HUES48 (cell line): ENCODE results near the gene LYVE1.
"Not testable (repeated sequence)": the region's sequence is repeated elsewhere in the genome, so short reads cannot be mapped to it uniquely, and the experiment has no call there.

Experiments
- H3K27ac ChIP-seq: one replicate; pipeline ENCODE4 v1.7.0; 2013; ENCODE audit warnings: low read depth, low read length, inconsistent platforms
- H3K27me3 ChIP-seq: 2 replicates; pipeline ENCODE4 v1.6.1; 2013; ENCODE audit warnings: mild to moderate bottlenecking, low read length; ENCODE audit not compliant: control insufficient read depth, insufficient read depth
- H3K36me3 ChIP-seq: 2 replicates; pipeline ENCODE4 v1.6.1; 2013; ENCODE audit warnings: low read length; ENCODE audit not compliant: control insufficient read depth, insufficient read depth
- H3K4me1 ChIP-seq: 2 replicates; pipeline ENCODE4 v1.6.1; 2013; ENCODE audit warnings: mild to moderate bottlenecking, low read length; ENCODE audit not compliant: control insufficient read depth, insufficient read depth
- H3K4me3 ChIP-seq: 2 replicates; pipeline ENCODE4 v1.5.1; 2013; ENCODE audit warnings: mild to moderate bottlenecking, low read depth, low read length
- H3K9ac ChIP-seq: 2 replicates; pipeline ENCODE4 v1.6.1; 2013; ENCODE audit warnings: mild to moderate bottlenecking, low read depth, low read length, moderate library complexity
- H3K9me3 ChIP-seq: 2 replicates; pipeline ENCODE4 v1.6.1; 2013; ENCODE audit warnings: low read length; ENCODE audit not compliant: control insufficient read depth, insufficient read depth

The LYVE1 gene

GRCh38 chr11:10603721-10604297 is 35.3 kb upstream of the LYVE1 start:
- H3K9ac ChIP-seq: no peak overlapping the region
- H3K9me3 ChIP-seq: no peaks in the 10 kb centered on the region
- H3K4me1 ChIP-seq: peaks cover 10% of the 10 kb centered on the region
- H3K4me3 ChIP-seq: no peak overlapping the region
- H3K27ac ChIP-seq: no peak overlapping the region
- no peaks in the 10 kb centered on the region for H3K27me3 ChIP-seq
- no peaks in the 10 kb centered on the region for H3K36me3 ChIP-seq

- Histone ChIP-seq H3K9ac (no peak overlapping the region), H3K27ac (no peak overlapping the region), H3K4me3 (no peak overlapping the region), H3K9me3 (no peaks in the 10 kb centered on the region), H3K27me3 (no peaks in the 10 kb centered on the region), H3K4me1 (peaks cover 10% of the 10 kb centered on the region), H3K36me3 (no peaks in the 10 kb centered on the region)
Measured at GRCh38 chr11:10602945-10603344, 34.5 kb upstream of the LYVE1 start.

- Histone ChIP-seq H3K27me3 (no peaks in the 10 kb centered on the region), H3K4me1 (peaks cover 10% of the 10 kb centered on the region), H3K9me3 (no peaks in the 10 kb centered on the region), H3K27ac (no peak overlapping the region), H3K36me3 (no peaks in the 10 kb centered on the region), H3K9ac (no peak overlapping the region), H3K4me3 (no peak overlapping the region)
Measured at GRCh38 chr11:10602366-10602765, 33.9 kb upstream of the LYVE1 start.

DNA sequence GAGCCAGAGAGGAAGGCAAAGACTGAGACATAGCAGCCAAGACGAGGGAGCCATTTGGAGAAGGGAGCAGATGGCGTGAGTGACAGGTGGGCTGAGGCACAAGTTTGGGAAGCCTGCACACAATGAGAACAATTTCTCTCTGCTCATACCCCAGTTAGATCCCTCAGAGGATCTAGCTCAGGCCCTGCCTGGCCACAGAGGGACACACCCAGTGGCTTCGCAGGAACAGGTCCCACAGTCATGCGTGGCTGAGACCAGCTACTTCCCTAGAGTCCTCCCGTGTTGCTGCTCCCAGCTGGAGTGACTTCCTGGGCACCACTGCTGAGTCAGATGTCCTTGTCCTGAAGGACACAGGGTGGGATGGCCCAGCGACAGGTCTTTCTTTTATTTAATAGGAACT is 33.4 kb upstream of the LYVE1 start:
- H3K9me3 ChIP-seq: no peaks in the 10 kb centered on the region
- H3K27me3 ChIP-seq: no peaks in the 10 kb centered on the region
- no peak overlapping the region for H3K4me3 ChIP-seq
- no peak overlapping the region for H3K9ac ChIP-seq
- H3K36me3 ChIP-seq: no peaks in the 10 kb centered on the region
- peaks cover 10% of the 10 kb centered on the region for H3K4me1 ChIP-seq
- H3K27ac ChIP-seq: no peak overlapping the region

DNA sequence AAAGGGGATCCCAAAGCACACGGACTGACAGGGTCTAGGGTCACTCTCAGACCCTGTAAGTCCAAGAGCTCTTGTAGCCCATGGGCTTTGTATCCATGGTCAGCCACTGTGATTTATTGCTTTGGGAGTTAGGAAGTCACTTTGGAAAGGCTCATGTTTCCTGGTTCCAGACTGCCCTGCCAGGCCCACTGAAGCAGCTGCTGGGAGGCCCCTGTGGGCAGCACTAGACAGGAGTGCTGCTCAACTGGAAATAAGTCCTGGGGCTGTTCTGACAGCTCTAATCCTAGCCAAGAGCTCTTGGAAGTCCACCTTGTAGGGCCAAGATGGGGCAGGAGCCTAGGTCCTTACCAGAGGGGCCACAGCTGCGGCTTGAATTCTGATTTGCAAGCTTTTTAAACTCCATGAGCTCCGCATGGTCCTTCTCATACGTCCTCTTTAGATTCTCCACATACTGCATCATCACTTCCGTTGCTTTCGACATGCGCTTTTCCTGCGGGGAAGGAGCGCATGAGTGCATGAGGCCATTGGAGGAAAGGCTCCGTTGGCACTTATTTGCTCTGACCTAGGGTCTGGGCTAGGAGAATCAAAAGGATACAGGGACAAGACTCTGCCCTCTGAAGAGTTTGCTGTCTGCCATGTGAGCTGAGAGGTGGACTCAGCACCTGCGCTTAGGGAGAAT is 32.2 kb upstream of the LYVE1 start:
- Histone ChIP-seq H3K9ac (no peak overlapping the region), H3K4me1 (peaks cover 2% of the 10 kb centered on the region; the same call in 1 of the 2 replicates), H3K36me3 (no peaks in the 10 kb centered on the region), H3K27me3 (no peaks in the 10 kb centered on the region), H3K9me3 (no peaks in the 10 kb centered on the region), H3K27ac (no peak overlapping the region), H3K4me3 (no peak overlapping the region)

DNA sequence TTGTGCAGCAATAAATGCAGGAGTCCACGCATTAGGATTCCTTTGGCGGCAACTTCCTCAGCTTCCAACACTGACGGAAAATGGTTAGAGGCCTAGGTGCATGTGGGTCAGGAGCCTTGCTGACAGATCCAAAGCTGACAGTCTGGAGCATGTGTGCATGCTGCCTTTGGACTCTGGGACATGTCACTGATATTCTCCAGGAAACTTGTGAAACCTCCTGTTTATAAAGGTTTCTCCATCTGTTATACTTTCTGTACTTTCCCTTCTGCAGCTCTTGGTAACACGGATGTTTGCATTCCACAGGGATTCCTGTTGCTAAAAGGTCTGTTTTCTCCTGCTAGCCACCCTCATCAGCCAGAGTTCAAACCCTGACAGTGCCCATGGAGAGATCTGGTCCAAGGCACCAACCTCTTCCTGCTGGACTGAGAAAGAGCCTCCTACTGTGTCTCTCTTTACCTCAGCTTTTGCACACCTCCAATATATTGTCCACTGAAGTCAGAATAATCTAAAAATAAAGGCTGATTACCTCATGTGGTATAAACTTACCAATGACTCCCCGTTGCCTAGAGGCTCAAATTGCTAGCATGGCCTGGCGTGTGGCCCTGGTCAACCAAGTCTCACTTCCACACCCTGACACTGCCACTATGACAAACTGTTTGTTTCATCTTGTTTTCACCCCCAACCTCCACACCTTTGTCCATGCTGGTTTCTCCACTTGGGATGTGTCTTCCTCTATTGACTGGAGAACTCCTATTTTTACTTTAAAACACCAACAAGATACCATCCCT is 31.1 kb upstream of the LYVE1 start:
- Histone ChIP-seq H3K4me3 (no peak overlapping the region), H3K36me3 (no peaks in the 10 kb centered on the region), H3K27me3 (no peaks in the 10 kb centered on the region), H3K4me1 (no peaks in the 10 kb centered on the region), H3K9me3 (no peaks in the 10 kb centered on the region), H3K9ac (no peak overlapping the region), H3K27ac (no peak overlapping the region)

- no peaks in the 10 kb centered on the region for H3K27me3 ChIP-seq
- no peak overlapping the region for H3K27ac ChIP-seq
- H3K4me1 ChIP-seq: no peaks in the 10 kb centered on the region
- H3K4me3 ChIP-seq: no peak overlapping the region
- no peaks in the 10 kb centered on the region for H3K9me3 ChIP-seq
- no peak overlapping the region for H3K9ac ChIP-seq
- H3K36me3 ChIP-seq: no peaks in the 10 kb centered on the region
Measured at GRCh38 chr11:10598816-10599215, 30.4 kb upstream of the LYVE1 start.

GRCh38 chr11:10597877-10598351 is 29.4 kb upstream of the LYVE1 start:
- H3K36me3 ChIP-seq: no peaks in the 10 kb centered on the region
- H3K4me1 ChIP-seq: no peaks in the 10 kb centered on the region
- H3K9me3 ChIP-seq: no peaks in the 10 kb centered on the region
- no peaks in the 10 kb centered on the region for H3K27me3 ChIP-seq
- H3K4me3 ChIP-seq: no peak overlapping the region
- H3K27ac ChIP-seq: no peak overlapping the region
- H3K9ac ChIP-seq: no peak overlapping the region

GRCh38 chr11:10595840-10596239 is 27.4 kb upstream of the LYVE1 start:
- not testable (repeated sequence) for H3K27me3 ChIP-seq, H3K9me3 ChIP-seq, H3K27ac ChIP-seq, H3K4me1 ChIP-seq, H3K4me3 ChIP-seq, H3K36me3 ChIP-seq, H3K9ac ChIP-seq

DNA sequence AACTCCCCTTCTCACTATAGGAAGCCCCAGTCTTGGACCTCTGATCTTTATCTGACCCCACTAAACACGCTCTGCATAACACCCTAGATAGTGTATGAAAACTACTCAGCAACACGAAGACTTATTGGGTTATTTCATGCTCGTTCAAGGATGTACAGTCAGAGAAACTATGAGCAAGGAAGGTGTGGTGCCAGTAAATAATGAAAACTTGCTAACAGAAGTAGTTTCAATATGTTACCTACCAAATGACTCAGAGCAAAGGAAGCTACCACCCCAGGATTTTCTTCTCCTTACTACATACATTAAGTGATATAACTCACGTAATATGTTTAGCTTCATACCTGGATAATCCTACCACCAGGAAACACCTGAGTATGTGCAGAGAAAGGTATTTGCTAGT is 25.9 kb upstream of the LYVE1 start:
- H3K36me3 ChIP-seq: no peaks in the 10 kb centered on the region
- H3K27ac ChIP-seq: no peak overlapping the region
- no peaks in the 10 kb centered on the region for H3K9me3 ChIP-seq
- H3K27me3 ChIP-seq: no peaks in the 10 kb centered on the region
- no peak overlapping the region for H3K9ac ChIP-seq
- no peak overlapping the region for H3K4me3 ChIP-seq
- no peaks in the 10 kb centered on the region for H3K4me1 ChIP-seq

DNA sequence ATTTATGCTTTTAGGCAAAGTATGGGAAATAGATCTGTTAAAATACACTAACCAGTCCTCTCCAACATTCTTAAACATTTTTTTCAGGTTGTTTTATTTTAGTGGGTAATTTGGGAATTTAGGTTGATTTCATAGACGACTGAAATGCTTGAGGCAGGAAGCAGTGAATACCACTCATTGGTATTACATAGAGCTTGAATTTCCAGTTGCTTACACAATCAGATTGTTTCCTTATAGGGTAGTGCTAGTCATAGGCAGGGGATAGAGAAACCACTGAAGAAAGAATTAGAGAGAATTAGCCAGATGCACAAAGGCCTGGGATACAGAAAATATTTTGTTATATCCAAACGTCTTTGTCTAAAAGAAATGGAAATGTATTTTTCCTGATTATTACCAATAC is 23.9 kb upstream of the LYVE1 start:
- no peak overlapping the region for H3K27ac ChIP-seq

More for the DNA sequence above, 23.9 kb upstream of the LYVE1 start:
- H3K27me3 ChIP-seq: no peaks in the 10 kb centered on the region
- H3K4me1 ChIP-seq: no peaks in the 10 kb centered on the region
- no peaks in the 10 kb centered on the region for H3K36me3 ChIP-seq
- no peaks in the 10 kb centered on the region for H3K9me3 ChIP-seq
- H3K9ac ChIP-seq: no peak overlapping the region
- no peak overlapping the region for H3K4me3 ChIP-seq
